GM18907 (cell line): ENCODE results near the gene EPPIN.
"Not testable (repeated sequence)": the region's sequence is repeated elsewhere in the genome, so short reads cannot be mapped to it uniquely, and the experiment has no call there.

ENCODE experiments used
- ATAC-seq: cut with Tn5 transposase; IDR thresholded peaks from one replicate; pipeline ENCODE4 v1.9.1; 2021; ENCODE audit warnings: mild to moderate bottlenecking, moderate library complexity; ENCODE audit not compliant: unreplicated experiment

EPPIN gene

GRCh38 chr20:45547206-45547770 lies at the start of gene EPPIN:
Gene EPPIN, minus strand, starts transcription at chr20:45547401. Its CDS starts 44 bp downstream, at chr20:45547357.
- no peak for ATAC-seq

- no peak for ATAC-seq
These were observed 48.0 kb upstream of the EPPIN start for GRCh38 chr20:45595235-45595634.

GRCh38 chr20:45593498-45593897 lies 46.3 kb upstream of the EPPIN start:
- no peak for ATAC-seq

GRCh38 chr20:45592574-45593189 lies 45.5 kb upstream of the EPPIN start:
- peak; percentile 59 for ATAC-seq

- ATAC-seq: no peak
These were observed 42.5 kb upstream of the EPPIN start for GRCh38 chr20:45589725-45590124.

GRCh38 chr20:45588800-45589199 lies 41.6 kb upstream of the EPPIN start:
- no peak for ATAC-seq

GRCh38 chr20:45585986-45586385 lies 38.8 kb upstream of the EPPIN start:
- ATAC-seq: not testable (repeated sequence)

GRCh38 chr20:45584294-45584693 lies 37.1 kb upstream of the EPPIN start:
- not testable (repeated sequence) for ATAC-seq

- no peak for ATAC-seq
These were observed 36.3 kb upstream of the EPPIN start for GRCh38 chr20:45583502-45583901.

- ATAC-seq: no peak
These were observed 34.5 kb upstream of the EPPIN start for GRCh38 chr20:45581702-45582101.

- ATAC-seq: no peak
These were observed 32.0 kb upstream of the EPPIN start, which contains the start of gene WFDC8 for GRCh38 chr20:45579184-45579583. Gene WFDC8, minus strand, starts transcription at chr20:45579284. Its CDS starts 37 bp downstream, at chr20:45579247.

- no peak for ATAC-seq
These were observed 31.0 kb upstream of the EPPIN start for GRCh38 chr20:45578231-45578630.

GRCh38 chr20:45576995-45577394 lies 29.8 kb upstream of the EPPIN start:
- no peak for ATAC-seq

- no peak for ATAC-seq
These were observed 28.7 kb upstream of the EPPIN start for GRCh38 chr20:45575931-45576330.

- not testable (repeated sequence) for ATAC-seq
These were observed 22.4 kb upstream of the EPPIN start for GRCh38 chr20:45569650-45570049.

GRCh38 chr20:45564760-45565276 lies 17.6 kb upstream of the EPPIN start:
- no peak for ATAC-seq

- no peak for ATAC-seq
These were observed 8.0 kb upstream of the EPPIN start for GRCh38 chr20:45555198-45555597.

GRCh38 chr20:45552456-45552855 lies 5.3 kb upstream of the EPPIN start:
- no peak for ATAC-seq

- ATAC-seq: no peak
These were observed 3.6 kb upstream of the EPPIN start for GRCh38 chr20:45550765-45551164.

- no peak for ATAC-seq
These were observed 1.2 kb upstream of the EPPIN start for GRCh38 chr20:45548410-45548809.

GRCh38 chr20:45545754-45546453 lies 1.3 kb downstream of the EPPIN start:
- no peak for ATAC-seq

- ATAC-seq: no peak
These were observed 1.9 kb downstream of the EPPIN start for GRCh38 chr20:45545351-45545750.
